ENCODE data around the gene MAL.

Gene MAL

DNA sequence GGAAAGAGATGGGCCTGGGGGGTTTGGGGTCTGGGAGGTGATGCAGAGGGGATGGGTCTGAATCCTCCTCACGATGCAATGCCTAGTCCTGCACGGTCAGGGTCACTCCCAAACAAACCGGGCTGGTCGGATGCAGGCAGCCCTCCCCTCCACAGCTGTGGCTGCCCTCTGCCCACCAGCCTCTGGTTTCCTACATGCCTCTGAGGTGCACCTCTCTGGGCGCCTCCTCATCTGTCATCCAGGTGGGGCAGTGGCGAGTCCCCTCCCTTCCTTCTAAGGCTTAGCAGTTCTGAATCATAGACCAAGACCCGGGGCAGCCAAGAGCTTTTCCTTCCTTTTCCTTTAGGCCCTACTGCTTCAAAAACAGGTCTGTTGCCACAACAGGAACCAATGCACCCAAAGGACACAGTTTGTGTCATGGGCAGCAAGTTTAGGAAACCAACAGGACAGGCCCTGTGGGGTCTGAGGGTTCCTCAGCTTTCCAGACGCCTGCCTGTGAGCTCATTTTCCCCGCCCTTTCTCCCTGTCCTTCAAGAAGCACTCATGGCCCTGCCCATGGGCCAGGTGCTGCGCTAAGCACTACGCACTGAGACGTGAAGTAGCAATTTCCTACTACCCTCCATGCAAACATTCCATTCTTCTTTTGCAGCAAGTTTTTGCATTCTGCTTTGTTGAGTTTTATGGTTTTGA lies 6.5 kb upstream of the MAL start:
- H3K36me3 ChIP-seq (ENCODE audit: control insufficient read depth, insufficient read depth, low read length): no peaks in the 10 kb centered on the region
- H3K4me3 ChIP-seq (ENCODE audit: low read depth, low read length): no peak overlapping the region
- H3K4me1 ChIP-seq (ENCODE audit: control insufficient read depth, insufficient read depth, low read length): peaks cover 3% of the 10 kb centered on the region
- H3K27me3 ChIP-seq (ENCODE audit: control insufficient read depth, insufficient read depth, low read length): peaks cover 23% of the 10 kb centered on the region
- H3K9ac ChIP-seq (ENCODE audit: low read depth, low read length): no peak overlapping the region
- H3K9me3 ChIP-seq (ENCODE audit: control insufficient read depth, insufficient read depth, low read length): no peaks in the 10 kb centered on the region

DNA sequence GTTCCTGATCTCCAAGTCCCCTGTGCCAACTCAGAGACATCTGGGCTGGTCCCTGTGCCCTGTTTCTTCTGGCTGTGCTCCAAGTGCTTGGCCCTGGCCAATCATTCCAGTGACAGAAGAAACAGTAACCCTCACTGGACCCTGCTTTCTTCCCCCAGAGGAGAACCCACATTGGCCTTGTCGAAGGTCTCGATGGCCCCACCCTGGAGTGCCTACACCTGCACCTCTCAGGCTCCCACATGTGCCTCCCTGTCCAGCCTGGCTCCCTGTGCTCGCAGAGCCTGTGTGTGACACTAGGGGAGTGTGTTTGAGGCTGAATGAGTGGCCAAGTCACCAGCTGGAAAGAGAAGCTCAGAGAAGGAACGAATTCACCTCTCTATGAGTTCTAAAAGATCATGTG lies 5.9 kb upstream of the MAL start:
- Histone ChIP-seq H3K27me3 (ENCODE audit: control insufficient read depth, insufficient read depth, low read length) (peaks cover 29% of the 10 kb centered on the region), H3K9ac (ENCODE audit: low read depth, low read length) (no peak overlapping the region)

DNA sequence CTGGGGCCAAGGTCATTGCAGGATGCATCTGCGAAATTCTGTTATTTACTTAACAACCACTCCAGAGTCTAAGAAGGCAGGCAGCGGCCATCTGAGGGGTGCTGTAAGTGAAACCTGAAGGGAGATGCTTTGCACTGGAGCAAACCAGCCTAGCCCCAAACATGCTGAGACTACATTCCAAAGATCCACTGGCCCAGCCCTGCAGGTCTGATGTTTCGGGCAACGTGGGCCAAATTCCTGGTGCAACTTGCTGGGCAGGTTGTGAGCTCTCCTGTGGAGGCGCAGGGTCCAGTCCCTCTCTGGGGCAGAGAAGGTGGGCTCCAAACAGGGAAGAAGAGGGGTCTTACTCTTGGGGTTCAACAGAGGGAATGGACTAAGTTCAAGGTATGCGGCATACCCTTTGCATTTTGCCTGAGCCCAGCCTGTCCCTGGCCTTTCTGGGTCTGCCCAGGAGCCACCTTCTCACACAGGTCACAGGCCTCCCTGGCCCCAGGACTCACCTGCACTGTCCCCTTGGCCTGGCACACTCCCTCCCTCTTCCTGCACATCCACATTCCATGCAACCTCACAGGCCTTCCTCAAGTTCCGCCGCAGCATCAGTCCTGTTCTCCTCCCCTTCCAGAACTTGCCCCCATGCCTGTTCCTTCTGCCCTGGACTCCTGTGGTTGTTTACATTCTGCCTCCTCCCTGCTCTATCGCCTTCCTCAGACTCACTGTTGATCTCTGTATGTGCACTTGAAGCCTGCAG lies 5.1 kb upstream of the MAL start:
- no peaks in the 10 kb centered on the region for H3K9me3 ChIP-seq (ENCODE audit: control insufficient read depth, insufficient read depth, low read length)
- H3K9ac ChIP-seq (ENCODE audit: low read depth, low read length): no peak overlapping the region
- no peaks in the 10 kb centered on the region for H3K36me3 ChIP-seq (ENCODE audit: control insufficient read depth, insufficient read depth, low read length)
- H3K4me3 ChIP-seq (ENCODE audit: low read depth, low read length): no peak overlapping the region
- H3K4me1 ChIP-seq (ENCODE audit: control insufficient read depth, insufficient read depth, low read length): peaks cover 3% of the 10 kb centered on the region
- peaks cover 37% of the 10 kb centered on the region for H3K27me3 ChIP-seq (ENCODE audit: control insufficient read depth, insufficient read depth, low read length)

More for the DNA sequence above, 5.9 kb upstream of the MAL start:
- Histone ChIP-seq H3K36me3 (ENCODE audit: control insufficient read depth, insufficient read depth, low read length) (no peaks in the 10 kb centered on the region), H3K4me1 (ENCODE audit: control insufficient read depth, insufficient read depth, low read length) (peaks cover 3% of the 10 kb centered on the region), H3K4me3 (ENCODE audit: low read depth, low read length) (no peak overlapping the region), H3K9me3 (ENCODE audit: control insufficient read depth, insufficient read depth, low read length) (no peaks in the 10 kb centered on the region)

- Histone ChIP-seq H3K36me3 (ENCODE audit: control insufficient read depth, insufficient read depth, low read length) (no peaks in the 10 kb centered on the region), H3K9me3 (ENCODE audit: control insufficient read depth, insufficient read depth, low read length) (no peaks in the 10 kb centered on the region), H3K27me3 (ENCODE audit: control insufficient read depth, insufficient read depth, low read length) (peaks cover 42% of the 10 kb centered on the region), H3K4me1 (ENCODE audit: control insufficient read depth, insufficient read depth, low read length) (peaks cover 3% of the 10 kb centered on the region), H3K9ac (ENCODE audit: low read depth, low read length) (no peak overlapping the region), H3K4me3 (ENCODE audit: low read depth, low read length) (no peak overlapping the region)
Observed at GRCh38 chr2:95021023-95021416, 4.5 kb upstream of the MAL start.

GRCh38 chr2:95021847-95022246 lies 3.7 kb upstream of the MAL start:
- H3K9me3 ChIP-seq (ENCODE audit: control insufficient read depth, insufficient read depth, low read length): no peaks in the 10 kb centered on the region
- H3K9ac ChIP-seq (ENCODE audit: low read depth, low read length): no peak overlapping the region
- H3K36me3 ChIP-seq (ENCODE audit: control insufficient read depth, insufficient read depth, low read length): no peaks in the 10 kb centered on the region
- H3K4me3 ChIP-seq (ENCODE audit: low read depth, low read length): no peak overlapping the region
- peaks cover 50% of the 10 kb centered on the region for H3K27me3 ChIP-seq (ENCODE audit: control insufficient read depth, insufficient read depth, low read length)
- peaks cover 3% of the 10 kb centered on the region for H3K4me1 ChIP-seq (ENCODE audit: control insufficient read depth, insufficient read depth, low read length)

GRCh38 chr2:95022309-95023221 lies 2.9 kb upstream of the MAL start:
- Histone ChIP-seq H3K9ac (ENCODE audit: low read depth, low read length) (no peak overlapping the region), H3K36me3 (ENCODE audit: control insufficient read depth, insufficient read depth, low read length) (no peaks in the 10 kb centered on the region), H3K4me1 (ENCODE audit: control insufficient read depth, insufficient read depth, low read length) (peaks cover 3% of the 10 kb centered on the region), H3K4me3 (ENCODE audit: low read depth, low read length) (no peak overlapping the region), H3K27me3 (ENCODE audit: control insufficient read depth, insufficient read depth, low read length) (peaks cover 57% of the 10 kb centered on the region), H3K9me3 (ENCODE audit: control insufficient read depth, insufficient read depth, low read length) (no peaks in the 10 kb centered on the region)

DNA sequence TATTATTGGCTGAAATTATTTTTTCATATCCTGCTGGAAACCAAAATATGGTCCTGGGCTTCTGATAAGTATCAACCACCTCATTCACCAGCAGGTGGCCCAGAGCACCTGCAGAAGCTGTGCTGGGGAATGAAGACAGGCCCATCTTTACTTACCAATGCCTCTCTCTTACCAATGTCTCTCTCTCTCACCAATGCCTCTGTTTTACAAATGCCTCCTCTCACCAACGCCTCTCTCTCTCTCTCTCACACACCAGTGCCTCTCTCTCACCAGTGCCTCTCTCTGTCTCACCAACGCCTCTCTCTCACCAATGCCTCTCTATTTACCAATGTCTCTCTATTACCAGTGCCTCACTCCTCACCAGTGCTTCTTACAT lies 2.3 kb upstream of the MAL start:
- H3K4me3 ChIP-seq (ENCODE audit: low read depth, low read length): no peak overlapping the region
- H3K36me3 ChIP-seq (ENCODE audit: control insufficient read depth, insufficient read depth, low read length): no peaks in the 10 kb centered on the region
- H3K4me1 ChIP-seq (ENCODE audit: control insufficient read depth, insufficient read depth, low read length): peaks cover 2% of the 10 kb centered on the region
- no peaks in the 10 kb centered on the region for H3K9me3 ChIP-seq (ENCODE audit: control insufficient read depth, insufficient read depth, low read length)
- H3K9ac ChIP-seq (ENCODE audit: low read depth, low read length): no peak overlapping the region
- H3K27me3 ChIP-seq (ENCODE audit: control insufficient read depth, insufficient read depth, low read length): peaks cover 62% of the 10 kb centered on the region

DNA sequence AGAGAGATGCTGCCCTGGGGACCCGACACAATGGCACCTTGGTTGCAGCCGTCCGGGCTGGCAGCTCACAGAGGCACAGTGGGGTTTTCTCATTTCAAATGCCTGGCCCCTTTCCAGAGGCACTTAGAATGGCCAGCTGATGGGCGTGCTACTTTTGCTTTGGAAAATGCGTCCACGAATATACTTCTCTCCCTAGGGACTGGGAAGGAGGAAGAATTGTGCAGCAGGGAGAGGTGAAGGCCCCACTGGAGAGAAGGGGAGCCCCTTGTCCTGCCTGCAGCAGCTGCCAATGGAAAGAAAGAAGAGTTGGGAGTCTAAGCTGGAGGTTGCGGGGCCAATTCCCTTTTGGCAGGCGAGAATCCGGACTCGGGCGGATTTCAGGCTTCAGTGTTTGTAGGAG lies 1.1 kb upstream of the MAL start:
- Histone ChIP-seq H3K36me3 (ENCODE audit: control insufficient read depth, insufficient read depth, low read length) (no peaks in the 10 kb centered on the region), H3K9ac (ENCODE audit: low read depth, low read length) (no peak overlapping the region), H3K4me3 (ENCODE audit: low read depth, low read length) (no peak overlapping the region), H3K9me3 (ENCODE audit: control insufficient read depth, insufficient read depth, low read length) (no peaks in the 10 kb centered on the region), H3K4me1 (ENCODE audit: control insufficient read depth, insufficient read depth, low read length) (no peaks in the 10 kb centered on the region), H3K27me3 (ENCODE audit: control insufficient read depth, insufficient read depth, low read length) (peaks cover 74% of the 10 kb centered on the region)

GRCh38 chr2:95024960-95025405 lies 525 bp upstream of the MAL start:
- H3K27me3 ChIP-seq (ENCODE audit: control insufficient read depth, insufficient read depth, low read length): peaks cover 78% of the 10 kb centered on the region
- peak overlapping the region; percentile 48 for H3K4me3 ChIP-seq (ENCODE audit: low read depth, low read length)
- H3K36me3 ChIP-seq (ENCODE audit: control insufficient read depth, insufficient read depth, low read length): no peaks in the 10 kb centered on the region
- H3K9me3 ChIP-seq (ENCODE audit: control insufficient read depth, insufficient read depth, low read length): no peaks in the 10 kb centered on the region
- no peak overlapping the region for H3K9ac ChIP-seq (ENCODE audit: low read depth, low read length)
- H3K4me1 ChIP-seq (ENCODE audit: control insufficient read depth, insufficient read depth, low read length): no peaks in the 10 kb centered on the region

GRCh38 chr2:95026471-95027368 lies 1.2 kb downstream of the MAL start:
- Histone ChIP-seq H3K4me3 (ENCODE audit: low read depth, low read length) (peak overlapping the region; percentile 52), H3K36me3 (ENCODE audit: control insufficient read depth, insufficient read depth, low read length) (no peaks in the 10 kb centered on the region), H3K9ac (ENCODE audit: low read depth, low read length) (no peak overlapping the region), H3K27me3 (ENCODE audit: control insufficient read depth, insufficient read depth, low read length) (peaks cover 77% of the 10 kb centered on the region), H3K9me3 (ENCODE audit: control insufficient read depth, insufficient read depth, low read length) (no peaks in the 10 kb centered on the region), H3K4me1 (ENCODE audit: control insufficient read depth, insufficient read depth, low read length) (peaks cover 3% of the 10 kb centered on the region)

GRCh38 chr2:95027369-95027720 lies 1.8 kb downstream of the MAL start:
- peaks cover 3% of the 10 kb centered on the region for H3K4me1 ChIP-seq (ENCODE audit: control insufficient read depth, insufficient read depth, low read length)
- H3K4me3 ChIP-seq (ENCODE audit: low read depth, low read length): peak overlapping the region; percentile 46
- H3K9ac ChIP-seq (ENCODE audit: low read depth, low read length): no peak overlapping the region
- H3K9me3 ChIP-seq (ENCODE audit: control insufficient read depth, insufficient read depth, low read length): no peaks in the 10 kb centered on the region
- peaks cover 77% of the 10 kb centered on the region for H3K27me3 ChIP-seq (ENCODE audit: control insufficient read depth, insufficient read depth, low read length)
- H3K36me3 ChIP-seq (ENCODE audit: control insufficient read depth, insufficient read depth, low read length): no peaks in the 10 kb centered on the region
